GM12873 (cell line): Measurements from ENCODE around the gene TRIP13.

ENCODE experiments used
- CTCF ChIP-seq: IDR thresholded peaks from 2 replicates; pipeline ENCODE4 v1.5.1; 2012; ENCODE audit warnings: low read depth, mild to moderate bottlenecking, moderate library complexity, low read length, control low read depth; ENCODE audit not compliant: insufficient read depth; ENCODE audit errors: missing control alignments

The TRIP13 gene

GRCh38 chr5:952597-953271 is 60.0 kb downstream of the TRIP13 start:
- no peak for TF ChIP-seq CTCF

- TF ChIP-seq CTCF = no peak
Observed at GRCh38 chr5:953535-954449, 61.1 kb downstream of the TRIP13 start.

- no peak for TF ChIP-seq CTCF
Observed at GRCh38 chr5:955886-956761, 63.4 kb downstream of the TRIP13 start.

GRCh38 chr5:956941-957747 is 64.5 kb downstream of the TRIP13 start:
- TF ChIP-seq CTCF = peak; percentile 51

- no peak for TF ChIP-seq CTCF
Observed at GRCh38 chr5:957748-958485, 65.2 kb downstream of the TRIP13 start.
